Peyer's patch (tissue), 4 donors: Measurements from ENCODE around the gene APAF1. TPM values are rescaled to one million over a fixed set of nuclear protein-coding genes. Genes with fewer than 3 reads are reported as not detected.

Source experiments
- DNase-seq, 3 donors: peaks; one replicate each; pipeline ENCODE4 v3.0.0-alpha.2; 2017 to 2019
- H3K27ac ChIP-seq, 4 donors: fragments of 200-600 bp; sonication (generic); one replicate each; pipeline ENCODE4 v1.5.1; 2016 to 2019
- H3K27me3 ChIP-seq, 2 donors: fragments of 200-600 bp; sonication (generic); one replicate each; pipeline ENCODE4 v1.5.1; 2019
- H3K36me3 ChIP-seq, 3 donors: fragments of 200-600 bp; sonication (generic); one replicate each; pipeline ENCODE4 v1.5.1; 2016 to 2019
- H3K4me1 ChIP-seq, 4 donors: fragments of 200-600 bp; sonication (generic); one replicate each; pipeline ENCODE4 v1.5.1; 2016 to 2019
- H3K4me3 ChIP-seq, 4 donors: fragments of 200-600 bp; sonication (generic); 1 replicate in 3 of 4; 2 replicates in 1 of 4; pipeline ENCODE4 v1.5.1; 2016 to 2019; ENCODE audit warnings: mild to moderate bottlenecking in 1 of 4
- H3K9me3 ChIP-seq, 4 donors: fragments of 200-600 bp; sonication (generic); one replicate each; pipeline ENCODE4 v1.5.1; 2016 to 2019; ENCODE audit warnings: mild to moderate bottlenecking in 1 of 4
- CTCF ChIP-seq, 6 experiments: fragments of 450-650 bp in 4 of 6; fragments of 200-600 bp in 2 of 6; sonication (generic) in 1 of 6; IDR thresholded peaks; one replicate each; pipeline ENCODE4 v1.5.1; 2017 to 2019; ENCODE audit warnings: antibody characterized with exemption in 6 of 6, mild to moderate bottlenecking in 3 of 6, moderate library complexity in 1 of 6
- POLR2A ChIP-seq, 2 donors: fragments of 450-650 bp; IDR thresholded peaks; one replicate each; pipeline ENCODE4 v1.5.1; 2017; ENCODE audit warnings: antibody characterized with exemption in 2 of 2, mild to moderate bottlenecking in 2 of 2, moderate library complexity in 2 of 2
- total RNA-seq, 4 donors: library from RNA; depleted of rRNA; stranded (reverse); fragments of >200 nt; gene quantifications; one replicate each; pipeline ENCODE4 v1.1.0, GENCODE V29; 2016

Gene APAF1
- total RNA-seq, 4 donors from 2014 or later, result 14.7 to 28.9 (median 22.7) TPM

GRCh38 chr12:98686603-98687002 lies 41.5 kb downstream of the APAF1 start:
- peaks cover 0 to 84% (median 0%) of the 10 kb centered on the region in 3 donors for H3K36me3 ChIP-seq
- no peaks in the 10 kb centered on the region for H3K9me3 ChIP-seq
- no peak overlapping the region for H3K4me3 ChIP-seq
- H3K27me3 ChIP-seq, result no peaks in the 10 kb centered on the region
- H3K4me1 ChIP-seq, result no peaks in the 10 kb centered on the region
- no peak overlapping the region for H3K27ac ChIP-seq
- no peak for DNase-seq
- TF ChIP-seq POLR2A (IDR thresholded peaks at IDR 0.05) (no peak), CTCF (IDR thresholded peaks at IDR 0.05) (no peak)

GRCh38 chr12:98691351-98691750 lies 46.3 kb downstream of the APAF1 start:
- H3K4me3 ChIP-seq, result no peak overlapping the region
- H3K9me3 ChIP-seq, result no peaks in the 10 kb centered on the region
- DNase-seq, result no peak
- H3K4me1 ChIP-seq, result no peaks in the 10 kb centered on the region
- H3K36me3 ChIP-seq, result peaks cover 0 to 62% (median 0%) of the 10 kb centered on the region in 3 donors
- no peaks in the 10 kb centered on the region for H3K27me3 ChIP-seq
- TF ChIP-seq CTCF (IDR thresholded peaks at IDR 0.05) (no peak), POLR2A (IDR thresholded peaks at IDR 0.05) (no peak)
- H3K27ac ChIP-seq, result no peak overlapping the region

GRCh38 chr12:98696036-98696646 lies 51.1 kb downstream of the APAF1 start:
- H3K4me1 ChIP-seq, result no peaks in the 10 kb centered on the region
- no peak overlapping the region for H3K27ac ChIP-seq
- peaks cover 0 to 26% (median 0%) of the 10 kb centered on the region in 3 donors for H3K36me3 ChIP-seq
- TF ChIP-seq POLR2A (IDR thresholded peaks at IDR 0.05) (no peak), CTCF (IDR thresholded peaks at IDR 0.05) (no peak)
- no peaks in the 10 kb centered on the region for H3K27me3 ChIP-seq
- H3K4me3 ChIP-seq, result no peak overlapping the region
- H3K9me3 ChIP-seq, result no peaks in the 10 kb centered on the region
- no peak for DNase-seq

- TF ChIP-seq POLR2A (IDR thresholded peaks at IDR 0.05) (no peak), CTCF (IDR thresholded peaks at IDR 0.05) (no peak)
- DNase-seq, result no peak
- H3K4me1 ChIP-seq, result no peaks in the 10 kb centered on the region
- H3K4me3 ChIP-seq, result no peak overlapping the region
- H3K36me3 ChIP-seq, result peaks cover 0 to 24% (median 0%) of the 10 kb centered on the region in 3 donors
- no peaks in the 10 kb centered on the region for H3K9me3 ChIP-seq
- no peaks in the 10 kb centered on the region for H3K27me3 ChIP-seq
- no peak overlapping the region for H3K27ac ChIP-seq
Observed at GRCh38 chr12:98697209-98697608, 52.1 kb downstream of the APAF1 start.

GRCh38 chr12:98698603-98699463 lies 53.7 kb downstream of the APAF1 start:
- Histone ChIP-seq H3K27me3 (no peaks in the 10 kb centered on the region), H3K4me1 (no peaks in the 10 kb centered on the region), H3K36me3 (peaks cover 0 to 28% (median 0%) of the 10 kb centered on the region in 3 donors), H3K4me3 (no peak overlapping the region), H3K27ac (no peak overlapping the region), H3K9me3 (no peaks in the 10 kb centered on the region)
- TF ChIP-seq POLR2A (IDR thresholded peaks at IDR 0.05) (no peak), CTCF (IDR thresholded peaks at IDR 0.05) (peak in 4 of 6 experiments; percentile 22 to 55 (median 47))
- peak; percentile 22 to 73 (median 55) for DNase-seq
